Keratinocyte (primary cell): ENCODE measurements around the gene PI4KA. TPM values are rescaled to one million over a fixed set of nuclear protein-coding genes. Genes with fewer than 3 reads are reported as not detected.
A peak's percentile ranks its signal among the peaks of the same experiment; 100 is the strongest.

Experiments used
- DNase-seq: peaks from one replicate; pipeline ENCODE4 v3.0.0-alpha.2; 2011; ENCODE audit warnings: low read depth, missing footprints, low spot score
- FAIRE-seq: peaks from 2 replicates; lab custom pipeline; 2011; peaks lifted over from hg19 to GRCh38; lab: Jason Lieb, UNC
- H2AFZ ChIP-seq: 2 replicates; pipeline ENCODE4 v1.6.0; 2012; ENCODE audit warnings: low read length, control low read depth, inconsistent platforms; ENCODE audit not compliant: control insufficient read depth
- H3K27ac ChIP-seq: 2 replicates; pipeline ENCODE4 v1.5.1; 2011; ENCODE audit warnings: low read length; ENCODE audit not compliant: control insufficient read depth, insufficient read depth
- H3K27me3 ChIP-seq: 3 replicates; pipeline ENCODE4 v1.6.0; 2011; ENCODE audit warnings: low read length; ENCODE audit not compliant: control insufficient read depth, insufficient read depth; ENCODE audit errors: extremely low read depth
- H3K36me3 ChIP-seq, 2 experiments: 2 replicates in 1 of 2; 3 replicates in 1 of 2; pipeline ENCODE4 v1.5.1; 2011; ENCODE audit warnings: low read length in 2 of 2, mild to moderate bottlenecking in 1 of 2; ENCODE audit not compliant: control insufficient read depth in 2 of 2, insufficient read depth in 2 of 2; ENCODE audit errors: extremely low read depth in 1 of 2
- H3K4me1 ChIP-seq: 3 replicates; pipeline ENCODE4 v1.5.1; 2011; ENCODE audit warnings: low read length; ENCODE audit not compliant: control insufficient read depth, insufficient read depth; ENCODE audit errors: extremely low read depth
- H3K4me2 ChIP-seq: 3 replicates; pipeline ENCODE4 v1.6.0; 2011; ENCODE audit warnings: low read depth, low read length; ENCODE audit not compliant: control insufficient read depth, insufficient read depth; ENCODE audit errors: extremely low read depth
- H3K4me3 ChIP-seq, 3 experiments: fragments of 200-600 bp in 1 of 3; sonication (generic) in 1 of 3; 2 replicates in 2 of 3; 3 replicates in 1 of 3; pipeline ENCODE4 v1.5.1; 2011 to 2016; ENCODE audit warnings: low read length in 3 of 3, mild to moderate bottlenecking in 3 of 3, control low read depth in 2 of 3, inconsistent platforms in 1 of 3, low read depth in 1 of 3, mixed read lengths in 1 of 3, mixed run types in 1 of 3, moderate library complexity in 1 of 3; ENCODE audit not compliant: control insufficient read depth in 2 of 3, insufficient read depth in 2 of 3; ENCODE audit errors: extremely low read depth in 1 of 3
- H3K79me2 ChIP-seq: 2 replicates; pipeline ENCODE4 v1.6.0; 2012; ENCODE audit warnings: low read length; ENCODE audit not compliant: control insufficient read depth, insufficient read depth
- H3K9ac ChIP-seq: 3 replicates; pipeline ENCODE4 v1.6.0; 2011; ENCODE audit warnings: low read length; ENCODE audit not compliant: control insufficient read depth, insufficient read depth; ENCODE audit errors: extremely low read depth
- H3K9me1 ChIP-seq: 3 replicates; pipeline ENCODE4 v1.6.0; 2011; ENCODE audit warnings: low read length; ENCODE audit not compliant: control insufficient read depth, insufficient read depth; ENCODE audit errors: extremely low read depth
- H3K9me3 ChIP-seq: 2 replicates; pipeline ENCODE4 v1.5.1; 2012; ENCODE audit warnings: low read depth, low read length; ENCODE audit not compliant: control insufficient read depth
- H4K20me1 ChIP-seq: 3 replicates; pipeline ENCODE4 v1.6.0; 2011; ENCODE audit warnings: low read length; ENCODE audit not compliant: control insufficient read depth, insufficient read depth; ENCODE audit errors: extremely low read depth
- CTCF ChIP-seq, 3 experiments: IDR thresholded peaks in 1 of 3; conservative IDR thresholded peaks in 1 of 3; optimal IDR thresholded peaks in 1 of 3; 2 replicates in 2 of 3; 3 replicates in 1 of 3; pipeline versions ENCODE3 to v1.5.1; 2011; ENCODE audit warnings: low read length in 3 of 3, mild to moderate bottlenecking in 3 of 3, moderate library complexity in 2 of 3, control low read depth in 1 of 3, inconsistent platforms in 1 of 3; ENCODE audit not compliant: insufficient read depth in 2 of 3; ENCODE audit errors: extremely low read depth in 1 of 3
- EZH2 ChIP-seq: IDR thresholded peaks from one replicate; pipeline ENCODE4 v1.6.1; 2012; ENCODE audit warnings: inconsistent platforms, mild to moderate bottlenecking, low read length, moderate library complexity
- dilution Hi-C: fragments of 300-500 bp; cut with MboI; formaldehyde crosslinking; loops from one replicate; pipeline ENCODE4 v1.7.0; 2020; ENCODE audit warnings: low sequenced_read_pairs; ENCODE audit not compliant: extremely low pct_ligation_motif_present
- polyA plus RNA-seq, 5 experiments: library from polyadenylated mRNA; depleted of rRNA in 3 of 5; stranded (reverse) in 3 of 5; stranded (forward) in 1 of 5; unstranded in 1 of 5; fragments of >200 nt; gene quantifications; 1 replicate in 1 of 5; 2 replicates in 3 of 5; 3 replicates in 1 of 5; pipeline versions ENCODE4 v1.2.1 to v1.2.3, GENCODE V29; 2011 to 2012; ENCODE audit warnings: missing spikeins in 2 of 5, low read depth in 1 of 5, low replicate concordance in 1 of 5

The PI4KA gene
- polyA plus RNA-seq, 1 donor (not counting 4 experiments of a cell fraction or from before 2014, with no cell fraction given), result 13.6 TPM

- DNase-seq (no peak), FAIRE-seq (peak; percentile 49)
- no peaks in the 10 kb centered on the region for H3K9me3 ChIP-seq
- H3K27ac ChIP-seq, result peak overlapping the region; percentile 88
- TF ChIP-seq EZH2, result no peak
- TF ChIP-seq CTCF (optimal IDR thresholded peaks at IDR 0.05 in 1 of 3, IDR thresholded peaks at IDR 0.05 in 1 of 3, conservative IDR thresholded peaks at IDR 0.05 in 1 of 3; ENCODE audit: extremely low read depth in 1 of 3, insufficient read depth in 2 of 3, low read length in 3 of 3), result no peak
- H2AFZ ChIP-seq, result no peak overlapping the region
- H3K9me1 ChIP-seq, result no peaks in the 10 kb centered on the region
- H3K9ac ChIP-seq, result peak overlapping the region; percentile 59
- no peaks in the 10 kb centered on the region for H4K20me1 ChIP-seq
- H3K79me2 ChIP-seq, result no peaks in the 10 kb centered on the region
- H3K36me3 ChIP-seq, result no peaks in the 10 kb centered on the region
- no peaks in the 10 kb centered on the region for H3K27me3 ChIP-seq
- peaks cover 26% of the 10 kb centered on the region for H3K4me1 ChIP-seq
- peak overlapping the region; percentile 72 for H3K4me2 ChIP-seq
- no peak overlapping the region for H3K4me3 ChIP-seq
- dilution Hi-C loops, result no loop called here
Observed at GRCh38 chr22:20905415-20906386, 47.1 kb upstream of the PI4KA start.

- dilution Hi-C loops, result no loop called here
- Histone ChIP-seq H3K9me3 (no peaks in the 10 kb centered on the region), H3K27ac (peak overlapping the region; percentile 88), H3K4me1 (peaks cover 26% of the 10 kb centered on the region), H3K4me2 (peak overlapping the region; percentile 72), H2AFZ (peak overlapping the region; percentile 41), H3K4me3 (peak overlapping the region in 2 of 3 experiments; percentile 5 to 41), H3K9me1 (no peaks in the 10 kb centered on the region), H4K20me1 (no peaks in the 10 kb centered on the region), H3K36me3 (no peaks in the 10 kb centered on the region), H3K9ac (peak overlapping the region; percentile 59), H3K27me3 (no peaks in the 10 kb centered on the region), H3K79me2 (no peaks in the 10 kb centered on the region)
- DNase-seq, result no peak
- TF ChIP-seq EZH2 (no peak), CTCF (optimal IDR thresholded peaks at IDR 0.05 in 1 of 3, IDR thresholded peaks at IDR 0.05 in 1 of 3, conservative IDR thresholded peaks at IDR 0.05 in 1 of 3; ENCODE audit: extremely low read depth in 1 of 3, insufficient read depth in 2 of 3, low read length in 3 of 3) (no peak)
- no peak for FAIRE-seq
Observed at GRCh38 chr22:20904980-20905355, 46.4 kb upstream of the PI4KA start.
